Panc1 (cell line): ENCODE measurements around the gene CHERP. TPM values are rescaled to one million over a fixed set of nuclear protein-coding genes. Genes with fewer than 3 reads are reported as not detected.

Experiments
- ATAC-seq: fragments of 200-7000 bp; cut with Tn5 transposase; 2 replicates; pipeline ENCODE4 v1.9.1; 2020; ENCODE audit warnings: mild to moderate bottlenecking, moderate library complexity
- BruUV-seq: library from RNA; stranded (reverse); fragments of 400-500 nt; replicated peaks from 2 replicates; lab custom pipeline; 2021; lab: Mats Ljungman, UMichigan
- CTCF ChIA-PET: fragments of 300-600 bp; sonication (Branson Sonifier 250); formaldehyde crosslinking; loops from one replicate; lab custom pipeline; 2022; ENCODE audit warnings: antibody characterized with exemption; lab: Charles Lee
- POLR2A ChIA-PET: fragments of 300-600 bp; sonication (Branson Sonifier 250); formaldehyde crosslinking; loops from one replicate; lab custom pipeline; 2022; ENCODE audit warnings: antibody characterized with exemption; lab: Charles Lee
- DNase-seq: peaks from one replicate; pipeline ENCODE4 v3.0.0-alpha.2; 2010; ENCODE audit warnings: low read depth, low spot score
- H3K27ac ChIP-seq: 2 replicates; pipeline ENCODE4 v1.5.1; 2011; ENCODE audit warnings: mild to moderate bottlenecking, low read length, inconsistent platforms
- H3K27me3 ChIP-seq: fragments of 200-500 bp; sonication (Bioruptor generic); 2 replicates; pipeline ENCODE4 v1.6.0; 2014; ENCODE audit warnings: low read length, inconsistent platforms; ENCODE audit not compliant: control insufficient read depth, insufficient read depth
- H3K36me3 ChIP-seq: fragments of 200-500 bp; sonication (Bioruptor generic); 2 replicates; pipeline ENCODE4 v1.5.1; 2014; ENCODE audit warnings: inconsistent platforms, mild to moderate bottlenecking, low read length, moderate library complexity; ENCODE audit not compliant: control insufficient read depth, insufficient read depth
- H3K4me1 ChIP-seq: 2 replicates; pipeline ENCODE4 v1.5.1; 2011; ENCODE audit warnings: inconsistent platforms, mild to moderate bottlenecking, low read length, moderate library complexity; ENCODE audit not compliant: control insufficient read depth, insufficient read depth
- H3K4me3 ChIP-seq, 2 experiments: 2 replicates each; pipeline ENCODE4 v1.5.1; 2011 to 2012; ENCODE audit warnings: low read depth in 2 of 2, low read length in 2 of 2, mild to moderate bottlenecking in 2 of 2, inconsistent platforms in 1 of 2, moderate library complexity in 1 of 2
- H3K9me3 ChIP-seq: fragments of 200-500 bp; sonication (Bioruptor generic); 2 replicates; pipeline ENCODE4 v1.5.1; 2014; ENCODE audit warnings: low read depth, mild to moderate bottlenecking, inconsistent platforms, low read length, moderate library complexity; ENCODE audit not compliant: control insufficient read depth, insufficient read depth
- POLR2AphosphoS5 ChIP-seq: IDR thresholded peaks from 2 replicates; pipeline ENCODE4 v1.6.1; 2012; ENCODE audit warnings: mild to moderate bottlenecking, low read depth, low read length, moderate library complexity
- SIN3A ChIP-seq: IDR thresholded peaks from 2 replicates; pipeline ENCODE4 v1.6.1; 2012; ENCODE audit warnings: low read depth, mild to moderate bottlenecking, low read length, moderate library complexity, borderline replicate concordance; ENCODE audit not compliant: insufficient read depth
- TCF7L2 ChIP-seq: IDR thresholded peaks from 2 replicates; pipeline ENCODE4 v1.6.1; 2011; ENCODE audit warnings: mild to moderate bottlenecking, low read depth, low read length, inconsistent platforms
- in situ Hi-C: cut with HindIII; loops from 2 replicates; pipeline ENCODE4 v1.10.0; 2016; ENCODE audit warnings: low sequenced_read_pairs, low pct_unique_long_range_greater_than_20kb
- intact Hi-C: fragments of 100-400 bp; cut with micrococcal nuclease; formaldehyde crosslinking; loops from one replicate; pipeline ENCODE4 v1.10.0; 2022; ENCODE audit not compliant: unreplicated experiment
- total RNA-seq: library from RNA; stranded (reverse); gene quantifications from one replicate; pipeline ENCODE4 v1.2.1, GENCODE V29; 2021; ENCODE audit not compliant: unreplicated experiment
- TF ChIP-seq, protein P1 (sequence below), 2 experiments: IDR thresholded peaks; 2 replicates each; pipeline ENCODE4 v1.6.1; 2011 to 2012; ENCODE audit warnings: low read depth in 2 of 2, control low read depth in 1 of 2, low read length in 1 of 2, mild to moderate bottlenecking in 1 of 2, moderate library complexity in 1 of 2; ENCODE audit not compliant: insufficient read depth in 1 of 2
- TF ChIP-seq, protein P2 (sequence below): fragments of 450-650 bp; IDR thresholded peaks from 2 replicates; pipeline ENCODE4 v1.5.1; 2017; ENCODE audit warnings: mild to moderate bottlenecking

CHERP gene
- total RNA-seq, 1 experiment from 2014 or later: 48.3 TPM

DNA sequence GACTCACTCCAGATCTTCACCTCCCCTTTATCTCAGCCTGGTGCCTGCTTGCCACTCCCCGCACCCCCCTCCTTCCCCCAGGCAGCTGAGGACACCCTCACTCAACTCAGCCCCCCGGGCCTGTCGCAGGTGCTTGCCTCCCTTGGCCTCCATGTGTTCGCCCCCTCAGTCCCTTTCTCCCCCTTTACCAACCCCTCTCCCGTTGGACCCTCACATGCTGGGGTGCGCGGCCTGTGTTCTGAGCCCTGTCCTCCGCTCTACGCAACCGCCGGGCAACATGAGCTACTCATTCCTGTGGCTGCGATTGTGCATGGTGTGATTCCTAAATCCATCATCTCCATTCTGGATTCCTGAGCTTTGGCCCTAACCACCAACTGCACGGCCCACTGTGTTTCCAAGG lies 5.1 kb downstream of the CHERP start:
- TF ChIP-seq, protein P1, sequence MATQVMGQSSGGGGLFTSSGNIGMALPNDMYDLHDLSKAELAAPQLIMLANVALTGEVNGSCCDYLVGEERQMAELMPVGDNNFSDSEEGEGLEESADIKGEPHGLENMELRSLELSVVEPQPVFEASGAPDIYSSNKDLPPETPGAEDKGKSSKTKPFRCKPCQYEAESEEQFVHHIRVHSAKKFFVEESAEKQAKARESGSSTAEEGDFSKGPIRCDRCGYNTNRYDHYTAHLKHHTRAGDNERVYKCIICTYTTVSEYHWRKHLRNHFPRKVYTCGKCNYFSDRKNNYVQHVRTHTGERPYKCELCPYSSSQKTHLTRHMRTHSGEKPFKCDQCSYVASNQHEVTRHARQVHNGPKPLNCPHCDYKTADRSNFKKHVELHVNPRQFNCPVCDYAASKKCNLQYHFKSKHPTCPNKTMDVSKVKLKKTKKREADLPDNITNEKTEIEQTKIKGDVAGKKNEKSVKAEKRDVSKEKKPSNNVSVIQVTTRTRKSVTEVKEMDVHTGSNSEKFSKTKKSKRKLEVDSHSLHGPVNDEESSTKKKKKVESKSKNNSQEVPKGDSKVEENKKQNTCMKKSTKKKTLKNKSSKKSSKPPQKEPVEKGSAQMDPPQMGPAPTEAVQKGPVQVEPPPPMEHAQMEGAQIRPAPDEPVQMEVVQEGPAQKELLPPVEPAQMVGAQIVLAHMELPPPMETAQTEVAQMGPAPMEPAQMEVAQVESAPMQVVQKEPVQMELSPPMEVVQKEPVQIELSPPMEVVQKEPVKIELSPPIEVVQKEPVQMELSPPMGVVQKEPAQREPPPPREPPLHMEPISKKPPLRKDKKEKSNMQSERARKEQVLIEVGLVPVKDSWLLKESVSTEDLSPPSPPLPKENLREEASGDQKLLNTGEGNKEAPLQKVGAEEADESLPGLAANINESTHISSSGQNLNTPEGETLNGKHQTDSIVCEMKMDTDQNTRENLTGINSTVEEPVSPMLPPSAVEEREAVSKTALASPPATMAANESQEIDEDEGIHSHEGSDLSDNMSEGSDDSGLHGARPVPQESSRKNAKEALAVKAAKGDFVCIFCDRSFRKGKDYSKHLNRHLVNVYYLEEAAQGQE (IDR thresholded peaks at IDR 0.05; ENCODE audit: insufficient read depth in 1 of 2, low read depth in 2 of 2, low read length in 1 of 2): no peak
- TF ChIP-seq, protein P2, sequence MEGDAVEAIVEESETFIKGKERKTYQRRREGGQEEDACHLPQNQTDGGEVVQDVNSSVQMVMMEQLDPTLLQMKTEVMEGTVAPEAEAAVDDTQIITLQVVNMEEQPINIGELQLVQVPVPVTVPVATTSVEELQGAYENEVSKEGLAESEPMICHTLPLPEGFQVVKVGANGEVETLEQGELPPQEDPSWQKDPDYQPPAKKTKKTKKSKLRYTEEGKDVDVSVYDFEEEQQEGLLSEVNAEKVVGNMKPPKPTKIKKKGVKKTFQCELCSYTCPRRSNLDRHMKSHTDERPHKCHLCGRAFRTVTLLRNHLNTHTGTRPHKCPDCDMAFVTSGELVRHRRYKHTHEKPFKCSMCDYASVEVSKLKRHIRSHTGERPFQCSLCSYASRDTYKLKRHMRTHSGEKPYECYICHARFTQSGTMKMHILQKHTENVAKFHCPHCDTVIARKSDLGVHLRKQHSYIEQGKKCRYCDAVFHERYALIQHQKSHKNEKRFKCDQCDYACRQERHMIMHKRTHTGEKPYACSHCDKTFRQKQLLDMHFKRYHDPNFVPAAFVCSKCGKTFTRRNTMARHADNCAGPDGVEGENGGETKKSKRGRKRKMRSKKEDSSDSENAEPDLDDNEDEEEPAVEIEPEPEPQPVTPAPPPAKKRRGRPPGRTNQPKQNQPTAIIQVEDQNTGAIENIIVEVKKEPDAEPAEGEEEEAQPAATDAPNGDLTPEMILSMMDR: no peak
- TF ChIP-seq POLR2AphosphoS5 (no peak), SIN3A (no peak), TCF7L2 (no peak)
- intact Hi-C loops: no loop called here
- H3K27ac ChIP-seq: no peak overlapping the region
- H3K4me1 ChIP-seq: peaks cover 5% of the 10 kb centered on the region; the same call in 1 of the 2 replicates
- BruUV-seq: no TSS peak
- in situ Hi-C loops: no loop called here
- ChIA-PET POLR2A (interaction anchor here (0.6 kb wide), 1 partner anchor 24 kb away, joined by 4 read pairs; no protein-coding TSS in a partner anchor), CTCF (no interaction called here)
- ATAC-seq (no peak), DNase-seq (no peak)
- no peaks in the 10 kb centered on the region for H3K9me3 ChIP-seq
- no peaks in the 10 kb centered on the region for H3K27me3 ChIP-seq
- no peak overlapping the region for H3K4me3 ChIP-seq
- H3K36me3 ChIP-seq: peaks cover 4% of the 10 kb centered on the region

DNA sequence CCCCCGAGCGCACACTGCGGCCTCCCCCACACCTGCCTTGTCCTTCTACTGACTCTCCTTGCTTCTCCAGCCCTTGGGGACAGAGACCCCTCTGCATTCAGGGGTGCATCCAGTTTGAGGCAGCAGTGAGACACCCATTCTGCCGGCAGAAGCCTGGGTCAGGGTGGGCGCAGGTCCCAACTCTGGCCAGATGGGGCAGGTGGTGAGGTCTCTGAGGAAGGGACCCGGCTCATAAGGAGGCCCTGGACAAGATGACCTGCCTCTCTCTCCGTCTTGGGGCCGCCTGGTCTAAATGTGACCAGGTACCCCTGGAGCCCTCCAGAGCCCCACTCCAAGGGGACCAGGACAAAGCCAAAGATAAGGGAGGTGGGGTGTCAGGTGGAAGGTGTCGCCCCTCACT lies 6.1 kb downstream of the CHERP start:
- no TSS peak for BruUV-seq
- Histone ChIP-seq H3K4me1 (peaks cover 3% of the 10 kb centered on the region; the same call in 1 of the 2 replicates), H3K27me3 (no peaks in the 10 kb centered on the region), H3K4me3 (no peak overlapping the region), H3K27ac (no peak overlapping the region), H3K36me3 (peaks cover 4% of the 10 kb centered on the region), H3K9me3 (no peaks in the 10 kb centered on the region)
- ATAC-seq (no peak), DNase-seq (no peak)
- POLR2A ChIA-PET: no interaction called here
- in situ Hi-C loops (no loop called here), intact Hi-C loops (no loop called here)
- TF ChIP-seq, protein P1 (IDR thresholded peaks at IDR 0.05; ENCODE audit: insufficient read depth in 1 of 2, low read depth in 2 of 2, low read length in 1 of 2): no peak
- TF ChIP-seq, protein P2: no peak
- TF ChIP-seq TCF7L2 (no peak), POLR2AphosphoS5 (no peak), SIN3A (no peak)
- CTCF ChIA-PET: no interaction called here
